HEK293 (cell line): Measurements from ENCODE around the gene CST6.

Source experiments
- ZBTB49 ChIP-seq: fragments of 450-650 bp; formaldehyde crosslinking; IDR thresholded peaks from 2 replicates; pipeline ENCODE4 v1.5.1; 2016; ENCODE audit warnings: missing biosample characterization, missing genetic modification characterization, low read depth
- ZFP3 ChIP-seq: fragments of 450-650 bp; formaldehyde crosslinking; IDR thresholded peaks from 2 replicates; pipeline ENCODE4 v1.5.1; 2016; ENCODE audit warnings: low read depth, missing biosample characterization, missing genetic modification characterization
- ZNF274 ChIP-seq, 2 experiments: fragments of 200-500 bp in 1 of 2; fragments of 450-650 bp in 1 of 2; sonication (Bioruptor generic) in 1 of 2; formaldehyde crosslinking in 1 of 2; IDR thresholded peaks; 2 replicates each; pipeline versions ENCODE4 v1.5.1 to v1.6.1; 2014 to 2016; ENCODE audit warnings: borderline replicate concordance in 1 of 2, inconsistent platforms in 1 of 2, low read length in 1 of 2, missing biosample characterization in 1 of 2, missing genetic modification characterization in 1 of 2
- ZNF391 ChIP-seq: fragments of 450-650 bp; formaldehyde crosslinking; IDR thresholded peaks from 2 replicates; pipeline ENCODE4 v1.5.1; 2016; ENCODE audit warnings: low read depth, missing biosample characterization, missing genetic modification characterization, borderline replicate concordance
- ZNF707 ChIP-seq: fragments of 450-650 bp; formaldehyde crosslinking; IDR thresholded peaks from 2 replicates; pipeline ENCODE4 v1.5.1; 2016; ENCODE audit warnings: missing biosample characterization, missing genetic modification characterization
- TF ChIP-seq, protein P1 (sequence below): fragments of 450-650 bp; formaldehyde crosslinking; IDR thresholded peaks from 2 replicates; pipeline ENCODE4 v1.5.1; 2016; ENCODE audit warnings: missing biosample characterization, missing genetic modification characterization
- TF ChIP-seq, protein P2 (sequence below): fragments of 450-650 bp; formaldehyde crosslinking; optimal IDR thresholded peaks from 2 replicates; pipeline ENCODE3; 2016; ENCODE audit warnings: missing biosample characterization, mild to moderate bottlenecking, missing genetic modification characterization

GRCh38 chr11:65992056-65992455 lies 19.8 kb upstream of the CST6 start:
- TF ChIP-seq, protein P1, sequence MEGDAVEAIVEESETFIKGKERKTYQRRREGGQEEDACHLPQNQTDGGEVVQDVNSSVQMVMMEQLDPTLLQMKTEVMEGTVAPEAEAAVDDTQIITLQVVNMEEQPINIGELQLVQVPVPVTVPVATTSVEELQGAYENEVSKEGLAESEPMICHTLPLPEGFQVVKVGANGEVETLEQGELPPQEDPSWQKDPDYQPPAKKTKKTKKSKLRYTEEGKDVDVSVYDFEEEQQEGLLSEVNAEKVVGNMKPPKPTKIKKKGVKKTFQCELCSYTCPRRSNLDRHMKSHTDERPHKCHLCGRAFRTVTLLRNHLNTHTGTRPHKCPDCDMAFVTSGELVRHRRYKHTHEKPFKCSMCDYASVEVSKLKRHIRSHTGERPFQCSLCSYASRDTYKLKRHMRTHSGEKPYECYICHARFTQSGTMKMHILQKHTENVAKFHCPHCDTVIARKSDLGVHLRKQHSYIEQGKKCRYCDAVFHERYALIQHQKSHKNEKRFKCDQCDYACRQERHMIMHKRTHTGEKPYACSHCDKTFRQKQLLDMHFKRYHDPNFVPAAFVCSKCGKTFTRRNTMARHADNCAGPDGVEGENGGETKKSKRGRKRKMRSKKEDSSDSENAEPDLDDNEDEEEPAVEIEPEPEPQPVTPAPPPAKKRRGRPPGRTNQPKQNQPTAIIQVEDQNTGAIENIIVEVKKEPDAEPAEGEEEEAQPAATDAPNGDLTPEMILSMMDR (tag by site-specific recombination) = no peak
- TF ChIP-seq ZNF391 (tag by site-specific recombination) (no peak), ZFP3 (tag by site-specific recombination) (no peak), ZBTB49 (tag by site-specific recombination) (no peak), ZNF707 (tag by site-specific recombination) (no peak), ZNF274 (IDR thresholded peaks at IDR 0.05; ENCODE audit: low read length) (no peak), ZNF274 (tag by site-specific recombination; IDR thresholded peaks at IDR 0.05; ENCODE audit: borderline replicate concordance) (no peak)
- TF ChIP-seq, protein P2, sequence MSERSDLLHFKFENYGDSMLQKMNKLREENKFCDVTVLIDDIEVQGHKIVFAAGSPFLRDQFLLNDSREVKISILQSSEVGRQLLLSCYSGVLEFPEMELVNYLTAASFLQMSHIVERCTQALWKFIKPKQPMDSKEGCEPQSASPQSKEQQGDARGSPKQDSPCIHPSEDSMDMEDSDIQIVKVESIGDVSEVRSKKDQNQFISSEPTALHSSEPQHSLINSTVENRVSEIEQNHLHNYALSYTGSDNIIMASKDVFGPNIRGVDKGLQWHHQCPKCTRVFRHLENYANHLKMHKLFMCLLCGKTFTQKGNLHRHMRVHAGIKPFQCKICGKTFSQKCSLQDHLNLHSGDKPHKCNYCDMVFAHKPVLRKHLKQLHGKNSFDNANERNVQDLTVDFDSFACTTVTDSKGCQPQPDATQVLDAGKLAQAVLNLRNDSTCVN (tag by site-specific recombination) = no peak
